HK-2 (cell line): ENCODE measurements around the gene COP1.
"Not testable (repeated sequence)": the region's sequence is repeated elsewhere in the genome, so short reads cannot be mapped to it uniquely, and the experiment has no call there.

Experiments used
- DNase-seq: peaks from one replicate; pipeline ENCODE4 v3.0.0-alpha.2; 2018; ENCODE audit not compliant: unreplicated experiment

COP1 gene

GRCh38 chr1:176206961-176207902, at the start of gene COP1:
COP1 (minus strand) TSS chr1:176207286; CDS start chr1:176206978, 308 bp downstream.
- peak; percentile 98 for DNase-seq

DNA sequence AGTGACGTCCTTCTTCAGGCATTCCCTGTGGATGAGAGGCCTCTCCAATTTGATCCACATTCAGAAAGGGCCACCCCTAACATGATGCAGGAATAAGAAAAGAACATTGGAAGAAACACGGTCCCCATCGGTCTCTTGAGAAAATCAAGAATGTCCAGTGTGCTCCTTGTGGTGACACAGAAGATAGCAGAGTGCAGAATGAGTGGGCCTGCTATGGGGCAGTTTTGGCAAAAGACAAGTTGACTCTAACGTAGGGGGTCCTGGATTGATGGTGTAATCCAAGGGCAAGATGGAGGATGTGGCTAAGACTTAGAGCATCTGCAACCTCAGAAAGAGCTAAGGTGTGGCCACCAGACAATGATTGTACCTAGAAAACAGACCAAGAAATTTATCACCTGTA, 45.1 kb upstream of the COP1 start:
- no peak for DNase-seq

DNA sequence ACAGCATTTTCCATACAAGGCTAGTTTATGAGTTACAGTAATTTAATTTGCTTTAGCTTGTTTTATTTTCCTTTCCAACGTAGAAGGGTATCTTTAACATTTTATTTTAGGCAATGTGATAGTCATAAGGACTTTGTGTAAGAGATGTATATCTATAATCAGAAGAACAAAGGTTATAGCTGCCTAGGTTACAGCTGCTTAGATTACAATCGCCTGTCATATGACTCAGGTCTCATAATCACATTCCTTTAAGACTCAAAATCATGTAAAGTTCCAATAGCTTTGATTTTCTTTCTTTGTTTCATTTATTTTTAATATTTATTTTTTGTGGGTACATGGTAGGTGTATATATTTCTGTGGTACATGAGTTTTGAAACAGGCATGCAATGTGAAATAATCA, 37.8 kb upstream of the COP1 start:
- DNase-seq, result no peak

DNA sequence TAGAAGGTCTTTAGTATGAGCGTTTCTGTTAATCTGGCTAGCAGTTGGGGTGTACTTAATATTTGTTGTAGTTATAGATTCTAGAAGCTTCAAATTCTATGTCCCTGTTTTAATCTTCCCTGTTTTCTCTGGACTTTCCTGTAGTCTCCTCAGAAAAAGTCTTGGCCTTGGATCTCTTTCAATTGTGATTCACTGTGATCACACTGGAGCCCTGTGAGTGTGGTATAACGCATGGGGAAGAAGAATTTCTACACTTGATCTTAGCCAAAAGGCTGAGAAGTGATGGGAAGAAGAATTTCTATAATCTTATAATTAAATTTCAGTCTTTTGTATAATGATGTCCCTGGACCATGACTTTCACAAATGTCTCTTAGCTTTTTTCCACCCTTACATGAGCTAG, 36.7 kb upstream of the COP1 start:
- no peak for DNase-seq

DNA sequence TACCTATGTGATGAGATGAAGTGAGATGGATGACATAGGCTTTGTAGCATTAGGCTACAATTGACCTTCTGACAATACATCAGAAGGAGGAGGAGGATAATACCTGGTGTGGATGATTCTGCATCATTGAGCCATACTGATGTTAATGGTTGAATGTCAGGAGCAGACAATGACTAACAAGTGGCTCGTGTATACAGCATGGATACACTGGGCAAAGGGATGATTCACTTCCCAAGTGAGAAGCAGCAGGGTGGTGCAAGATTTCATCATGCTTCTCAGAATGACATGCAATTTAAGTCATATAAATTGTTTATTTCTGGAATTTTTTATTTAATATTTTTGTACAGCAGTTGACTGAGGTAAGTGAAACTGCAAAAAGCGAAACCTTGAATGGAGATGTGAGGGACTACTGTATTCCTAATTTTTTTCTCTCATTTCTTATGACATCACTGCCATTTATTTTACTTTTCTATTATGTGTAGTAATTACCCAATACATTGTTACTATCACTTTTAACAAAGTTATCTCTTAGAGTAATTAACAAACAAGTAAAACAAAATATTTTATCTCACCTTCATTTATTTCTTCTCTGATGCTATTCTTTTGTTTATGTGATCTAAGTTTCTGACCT, 34.4 kb upstream of the COP1 start:
- peak; percentile 53 for DNase-seq

GRCh38 chr1:176233657-176234056, 26.6 kb upstream of the COP1 start:
- not testable (repeated sequence) for DNase-seq

- DNase-seq, result no peak
Measured at GRCh38 chr1:176227579-176227978, 20.5 kb upstream of the COP1 start.

DNA sequence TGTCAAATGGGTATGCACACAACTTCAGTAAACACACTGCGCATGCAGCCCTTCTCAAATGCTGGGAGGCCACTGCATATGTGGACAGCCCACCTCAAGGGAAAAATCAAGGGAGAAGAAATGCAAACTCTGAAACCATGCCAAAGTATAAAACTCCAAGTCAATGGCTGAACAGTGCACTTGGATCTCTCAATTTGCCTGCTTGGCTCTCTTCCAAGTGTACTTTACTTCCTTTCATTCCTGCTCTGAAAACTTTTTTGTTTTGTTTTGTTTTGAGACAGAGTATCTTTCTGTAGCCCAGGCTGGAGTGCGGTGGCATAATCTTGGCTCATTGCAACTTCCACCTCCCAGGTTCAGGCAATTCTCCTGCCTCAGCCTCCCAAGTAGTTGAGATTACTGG, 18.8 kb upstream of the COP1 start:
- DNase-seq, result no peak

DNA sequence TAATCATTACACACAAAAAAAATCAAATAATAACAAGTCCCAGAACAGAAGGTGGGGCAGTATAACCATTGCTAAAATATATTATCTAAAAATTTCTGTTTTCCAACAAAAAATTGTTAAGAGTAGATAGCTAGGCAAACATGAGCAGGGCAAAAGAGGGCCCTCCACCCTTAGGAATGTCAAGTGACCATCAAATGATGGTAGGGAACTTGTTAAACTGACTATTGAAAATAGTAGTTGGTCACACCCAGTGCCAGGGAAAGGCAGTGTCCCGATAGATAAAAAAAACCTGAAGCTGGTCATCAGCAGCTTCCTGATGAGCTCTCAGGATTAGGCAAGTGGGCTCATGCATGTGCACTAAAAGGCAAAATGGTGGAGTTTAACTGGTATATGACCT, 18.4 kb upstream of the COP1 start:
- no peak for DNase-seq

GRCh38 chr1:176222196-176222595, 15.1 kb upstream of the COP1 start:
- DNase-seq, result no peak

- no peak for DNase-seq
Measured at GRCh38 chr1:176220100-176220689, 13.1 kb upstream of the COP1 start.

- DNase-seq, result no peak
Measured at GRCh38 chr1:176217461-176218099, 10.5 kb upstream of the COP1 start.

DNA sequence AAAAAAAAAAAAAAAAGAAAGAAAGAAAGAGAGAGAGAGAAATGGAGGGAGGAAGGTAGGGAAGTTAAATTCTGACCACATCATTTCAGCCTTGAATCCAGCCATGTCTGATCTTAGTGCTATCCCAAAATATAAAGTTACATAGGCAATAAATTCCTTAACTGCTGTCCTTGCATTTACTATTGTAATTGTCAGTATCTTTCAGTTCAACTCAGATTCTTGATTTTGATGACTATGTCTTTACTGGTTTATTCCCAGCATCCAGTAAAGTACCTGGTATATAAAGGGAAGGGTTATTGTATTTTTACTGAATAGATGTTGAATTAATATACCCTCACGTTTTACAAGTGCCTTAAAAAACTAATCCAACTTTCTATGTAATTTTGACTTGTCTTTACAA, 8.9 kb upstream of the COP1 start:
- DNase-seq, result no peak

DNA sequence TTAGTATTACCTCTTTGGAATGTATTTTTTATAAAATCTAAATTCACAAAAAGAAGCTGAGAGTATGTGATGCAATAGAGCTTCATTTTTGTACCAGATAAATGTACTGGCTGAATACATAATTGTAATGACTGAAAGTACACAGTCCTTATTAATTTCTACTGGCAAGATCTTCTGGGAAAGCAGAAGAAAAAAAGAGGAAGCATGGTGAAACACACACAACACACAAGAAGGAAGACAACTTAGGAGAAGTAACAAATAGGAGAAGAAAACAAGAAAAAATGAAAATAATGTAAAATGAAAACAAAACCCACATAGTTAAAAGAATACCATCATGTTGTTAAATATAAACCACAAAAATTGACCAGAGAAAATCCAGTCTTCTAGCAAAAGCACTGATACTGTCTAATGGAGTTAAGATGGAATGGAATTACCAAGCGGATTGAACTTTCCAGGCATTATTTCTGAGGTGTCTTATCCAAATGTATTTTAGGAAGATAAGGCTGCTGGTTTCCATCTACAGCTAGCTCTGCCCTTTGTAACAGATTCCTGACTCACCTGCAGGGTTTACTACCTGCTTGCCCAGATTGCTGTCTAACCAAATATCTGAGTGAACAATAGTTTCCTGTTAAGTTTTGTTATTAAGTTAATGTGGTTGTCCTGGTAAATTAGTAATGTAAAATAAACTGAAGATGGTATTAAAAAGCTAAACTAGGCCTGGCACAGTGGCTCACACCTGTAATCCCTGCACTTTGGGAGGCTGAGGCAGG, 4.5 kb upstream of the COP1 start:
- DNase-seq, result no peak

DNA sequence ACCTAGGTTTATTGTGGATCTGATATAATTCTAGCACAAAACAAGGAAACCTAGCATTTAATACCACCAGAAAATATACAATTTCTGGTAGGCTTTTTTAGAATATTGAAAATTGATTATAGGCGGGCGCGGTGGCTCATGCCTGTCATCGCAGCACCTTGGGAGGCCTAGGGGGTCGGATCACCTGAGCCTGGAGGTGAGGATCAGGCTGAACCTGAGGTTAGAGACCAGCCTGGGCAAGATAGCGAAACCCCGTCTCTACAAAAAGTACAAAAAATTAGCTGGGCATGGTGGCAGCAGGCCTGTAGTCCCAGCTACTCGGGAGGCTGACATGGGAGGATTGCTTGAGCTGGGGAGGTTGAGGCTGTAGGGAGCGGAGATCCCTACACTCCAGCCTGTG, 948 bp upstream of the COP1 start:
- DNase-seq, result no peak

DNA sequence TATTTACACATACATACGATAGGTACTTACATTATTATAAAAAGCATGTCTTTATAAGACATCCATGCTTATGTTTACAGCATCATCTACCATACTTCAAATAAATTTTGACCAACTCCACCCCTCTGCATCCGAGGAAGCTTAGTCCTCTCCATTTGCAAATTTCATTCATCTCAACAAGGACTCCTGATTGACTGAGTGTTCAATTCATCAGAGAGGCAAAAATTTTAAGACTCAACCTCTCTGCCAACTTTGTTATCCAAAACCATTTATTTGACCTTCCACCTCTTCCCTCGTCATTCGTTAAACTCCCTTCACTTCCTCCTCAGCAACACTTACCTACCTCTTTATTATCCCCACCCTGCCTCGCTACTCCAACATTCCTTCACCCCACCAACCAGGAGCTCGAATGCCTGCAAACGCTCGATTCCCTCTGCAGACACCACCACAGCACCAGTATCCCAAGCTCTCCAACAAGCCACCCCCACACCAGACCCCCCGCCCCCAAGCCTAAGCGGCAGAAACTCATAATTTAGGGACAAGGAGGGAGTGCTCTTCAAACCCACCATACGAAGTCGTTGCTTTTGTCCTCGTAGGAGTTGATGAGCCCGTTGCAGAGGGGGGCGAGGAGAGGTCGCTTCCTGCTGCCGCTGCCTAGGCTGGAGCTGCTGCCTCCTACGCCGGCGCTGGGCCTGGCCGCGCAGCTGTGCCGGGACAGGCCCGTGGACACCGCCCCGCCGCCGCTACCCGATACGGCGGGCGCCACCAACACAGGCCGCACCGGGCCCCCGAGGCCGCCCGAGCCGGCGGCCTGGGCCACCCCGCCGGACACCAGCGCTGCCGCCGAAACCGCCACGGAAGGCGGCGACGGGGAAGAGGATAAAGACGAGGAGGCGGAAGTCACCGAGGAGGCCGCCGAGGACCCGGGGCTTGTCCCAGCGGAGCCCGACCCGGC, 803 bp downstream of the COP1 start:
- DNase-seq, result peak; percentile 71

- no peak for DNase-seq
Measured at GRCh38 chr1:176205332-176205914, 1.7 kb downstream of the COP1 start.

- DNase-seq, result not testable (repeated sequence)
Measured at GRCh38 chr1:176204655-176205054, 2.4 kb downstream of the COP1 start.

- DNase-seq, result no peak
Measured at GRCh38 chr1:176203735-176204134, 3.4 kb downstream of the COP1 start.

DNA sequence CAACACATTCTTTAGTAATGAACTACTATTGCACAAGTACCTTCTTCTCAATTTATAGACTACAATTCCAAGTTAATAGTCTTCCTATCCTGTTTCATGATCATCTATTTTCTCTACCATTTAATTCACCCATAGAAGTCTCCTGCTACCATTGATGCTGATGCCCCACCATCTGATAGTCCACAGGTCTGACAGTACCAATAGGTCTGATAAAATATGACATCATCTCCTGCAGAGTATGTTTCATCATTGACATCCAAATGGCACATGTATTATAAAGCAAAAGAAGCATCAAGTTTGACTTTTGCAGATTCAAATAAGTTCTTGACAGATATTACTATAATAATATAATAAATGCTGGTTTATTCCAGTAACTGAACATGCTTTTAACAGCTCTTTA, 5.5 kb downstream of the COP1 start:
- DNase-seq, result no peak
